GM21360 (cell line): Measurements from ENCODE around the gene SH3GL1.
"Not testable (repeated sequence)": the region's sequence is repeated elsewhere in the genome, so short reads cannot be mapped to it uniquely, and the experiment has no call there.

Source experiments
- ATAC-seq: cut with Tn5 transposase; IDR thresholded peaks from one replicate; pipeline ENCODE4 v1.9.1; 2021; ENCODE audit warnings: mild to moderate bottlenecking, moderate library complexity; ENCODE audit not compliant: unreplicated experiment

SH3GL1 gene

DNA sequence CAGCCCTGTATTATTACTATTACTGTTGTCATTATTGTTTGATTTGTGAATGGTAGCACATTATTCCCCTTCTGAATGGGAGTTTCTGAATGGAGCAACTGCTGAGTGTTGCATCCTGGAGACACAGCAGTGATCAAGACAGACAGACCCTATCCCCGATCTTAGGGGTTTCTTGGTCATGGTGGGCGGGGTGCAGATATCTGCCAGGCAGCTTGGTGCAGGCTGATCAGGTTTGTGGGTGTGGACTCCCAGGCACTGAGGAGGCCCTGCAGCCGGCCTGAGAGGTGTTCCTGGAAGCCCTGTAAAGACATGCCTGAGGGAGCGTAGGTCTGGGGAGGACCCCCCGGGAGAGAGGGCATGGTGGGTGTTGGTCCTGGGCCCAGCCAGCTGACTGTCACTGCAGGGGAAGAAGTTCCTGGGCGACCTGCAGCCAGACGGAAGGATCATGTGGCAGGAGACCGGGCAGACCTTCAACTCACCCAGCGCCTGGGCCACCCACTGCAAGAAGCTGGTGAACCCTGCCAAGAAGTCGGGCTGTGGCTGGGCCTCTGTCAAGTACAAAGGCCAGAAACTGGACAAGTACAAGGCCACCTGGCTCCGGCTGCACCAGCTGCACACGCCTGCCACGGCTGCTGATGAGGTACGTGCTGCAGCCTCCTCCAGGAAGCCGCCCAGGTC, 54.9 kb downstream of the SH3GL1 start:
- no peak for ATAC-seq

DNA sequence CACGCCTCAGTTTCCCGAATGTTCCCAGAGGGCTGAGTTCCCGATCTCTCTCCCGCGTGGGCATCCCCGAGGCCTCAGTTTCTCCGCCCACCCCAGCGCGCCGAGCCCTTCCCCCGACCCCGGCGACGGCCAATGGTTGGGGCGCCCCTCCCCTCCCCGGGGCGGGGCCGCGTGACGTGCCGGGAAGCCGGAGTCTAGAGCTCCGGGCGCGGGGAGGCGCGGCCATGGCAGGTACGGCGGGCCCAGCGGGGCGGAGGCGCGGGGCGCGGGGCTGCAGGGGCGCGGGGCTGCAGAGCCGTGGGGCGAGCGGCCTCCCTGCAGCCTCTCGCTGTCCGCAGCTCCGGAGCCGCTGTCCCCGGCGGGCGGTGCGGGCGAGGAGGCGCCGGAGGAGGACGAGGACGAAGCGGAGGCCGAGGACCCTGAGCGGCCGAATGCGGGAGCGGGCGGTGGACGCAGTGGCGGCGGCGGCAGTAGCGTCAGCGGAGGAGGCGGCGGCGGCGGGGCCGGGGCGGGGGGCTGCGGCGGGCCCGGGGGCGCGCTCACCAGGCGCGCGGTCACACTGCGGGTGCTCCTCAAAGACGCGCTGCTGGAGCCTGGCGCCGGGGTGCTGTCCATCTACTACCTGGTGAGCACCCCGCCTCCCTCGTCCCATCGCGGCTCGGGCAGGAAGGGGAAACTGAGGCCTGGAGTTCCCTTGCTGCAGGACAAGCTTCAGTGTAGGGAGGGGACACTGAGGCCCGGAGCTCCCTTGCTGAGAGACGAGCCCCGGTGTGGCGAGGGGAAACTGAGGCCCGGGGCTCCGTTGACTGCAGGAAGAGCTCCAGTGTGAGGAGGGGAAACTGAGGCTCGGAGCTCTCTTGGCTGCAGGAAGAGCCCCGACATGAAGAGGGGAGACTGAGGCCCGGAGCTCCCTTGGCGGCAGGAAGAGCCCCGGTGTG, 56.7 kb downstream of the SH3GL1 start, which contains the start of gene MPND:
Gene MPND, plus strand, starts transcription at position 193 of the 938 bp plus-strand sequence. Its CDS starts 32 bp downstream, at position 225.
- ATAC-seq, result peak; percentile 49

DNA sequence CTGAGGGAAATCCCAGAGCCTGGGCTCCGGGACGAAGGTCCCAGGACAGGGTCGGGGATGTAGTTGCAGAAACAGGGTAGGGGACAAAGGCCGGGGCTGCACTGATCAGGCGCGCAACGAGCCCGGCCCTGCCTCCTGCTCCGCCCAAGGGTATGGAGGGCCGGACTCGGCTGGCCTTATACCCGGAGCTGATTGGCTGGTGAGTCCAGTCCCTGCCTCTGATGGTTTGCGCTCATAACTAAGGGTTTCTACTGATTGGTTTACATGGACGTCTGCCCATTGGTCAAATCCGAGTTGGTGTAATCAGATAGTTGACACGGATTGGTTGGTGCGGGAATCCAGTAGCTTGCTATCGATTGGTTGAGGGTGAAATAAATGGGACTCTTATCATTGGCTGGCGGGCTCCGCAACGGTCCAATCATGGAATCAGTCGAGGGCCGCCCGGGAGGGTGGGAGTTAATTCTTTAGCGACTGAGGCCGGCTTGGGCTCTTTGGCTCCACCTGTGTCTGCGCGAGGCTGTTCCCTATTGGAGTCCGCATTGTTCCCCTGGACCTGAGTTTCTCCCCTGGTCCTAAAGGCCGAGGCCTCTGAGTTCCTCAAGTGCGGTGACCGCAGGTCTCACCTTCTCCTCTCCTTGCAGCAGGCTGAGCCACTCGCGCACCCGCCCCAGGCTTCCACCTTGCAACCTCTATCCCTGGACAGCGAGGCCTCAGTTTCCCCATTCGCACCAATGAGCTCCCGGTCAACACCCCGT, 57.6 kb downstream of the SH3GL1 start:
- peak; percentile 81 for ATAC-seq

DNA sequence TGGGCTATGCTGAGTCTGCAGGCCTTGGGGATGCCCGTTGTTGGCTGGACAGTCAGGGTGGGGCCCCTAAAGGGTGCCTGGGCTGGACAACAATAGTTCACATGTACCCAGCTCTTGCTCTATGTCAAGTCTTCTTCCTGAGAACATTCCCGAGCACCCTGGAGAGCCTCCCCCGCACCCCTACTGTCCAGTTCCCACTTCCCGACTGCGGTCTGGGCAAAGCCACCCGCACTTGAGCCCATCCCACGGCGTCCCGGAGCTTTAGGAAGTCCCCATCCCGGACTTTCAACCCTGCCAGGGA, 58.1 kb downstream of the SH3GL1 start:
- ATAC-seq, result no peak

DNA sequence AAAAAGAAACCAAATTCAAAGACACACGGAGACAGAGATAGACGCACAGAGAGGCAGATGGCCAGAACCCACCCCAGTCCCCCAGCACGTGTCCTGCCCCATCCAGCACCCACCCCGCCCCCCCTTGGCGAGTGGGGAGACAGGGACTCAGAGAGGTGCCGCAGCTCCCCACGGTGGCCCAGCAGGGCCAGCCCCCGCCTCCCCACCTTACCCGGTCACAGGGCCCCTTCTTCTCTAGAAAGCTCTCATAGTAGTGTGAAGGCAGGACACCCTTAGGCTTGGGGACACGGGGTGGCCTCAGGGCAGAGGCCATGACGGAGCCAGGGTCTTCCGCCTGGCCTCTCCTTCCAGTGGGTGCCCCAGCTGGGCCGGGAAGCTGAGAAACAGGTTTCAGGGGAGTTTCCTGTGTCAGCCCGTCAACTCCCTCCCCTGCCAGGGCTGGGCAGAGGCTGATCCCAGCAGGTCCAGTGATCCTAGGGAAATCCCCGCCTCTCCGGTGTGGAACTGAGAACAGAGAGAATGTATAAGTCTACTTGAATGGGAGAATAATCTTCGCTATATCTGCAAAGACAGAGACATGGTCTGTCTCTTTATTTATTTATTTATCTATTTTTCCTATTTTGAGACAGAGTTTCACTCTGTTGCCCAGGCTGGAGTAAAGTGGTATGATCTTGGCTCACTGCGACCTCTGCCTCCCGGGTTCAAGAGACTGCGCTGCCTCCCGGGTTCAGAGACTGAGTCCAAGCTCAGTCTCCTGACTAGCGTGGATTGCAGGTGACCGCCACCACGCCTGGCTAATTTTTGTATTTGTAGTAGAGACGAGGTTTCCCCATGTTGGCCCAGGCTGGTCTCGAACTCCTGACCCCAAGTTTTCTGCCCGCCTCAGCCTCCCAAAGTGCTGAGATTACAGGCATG, 61.6 kb downstream of the SH3GL1 start, which contains the start of gene STAP2:
Gene STAP2, minus strand, starts transcription at position 387 of the 915 bp plus-strand sequence. Its CDS starts 74 bp downstream, at position 313.
- no peak for ATAC-seq

DNA sequence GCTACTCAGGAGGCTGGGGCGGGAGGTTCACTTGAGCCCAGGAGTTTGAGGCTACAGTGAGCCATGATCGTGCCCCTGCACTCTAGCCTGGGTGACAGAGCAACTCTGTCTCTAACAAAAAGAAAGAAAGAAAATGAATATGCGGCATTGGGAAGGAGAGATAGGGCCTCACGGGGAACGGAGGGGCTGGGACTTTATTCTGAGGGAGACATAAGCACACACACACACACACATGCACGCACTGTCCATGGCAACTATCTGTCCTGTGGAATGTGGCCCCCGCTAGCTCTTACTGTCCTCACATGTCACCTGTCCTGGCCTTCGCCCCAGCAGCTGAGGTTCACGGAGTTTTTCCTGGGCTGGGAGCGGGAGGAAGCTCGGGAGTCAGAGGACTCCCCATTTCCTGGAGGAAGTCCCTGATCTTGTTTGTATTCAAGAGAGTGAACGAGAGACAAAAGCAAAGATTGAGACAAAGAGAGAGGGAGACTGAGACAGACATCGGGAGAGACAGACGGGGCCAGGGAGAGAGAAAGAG, 62.4 kb downstream of the SH3GL1 start:
- ATAC-seq, result no peak

DNA sequence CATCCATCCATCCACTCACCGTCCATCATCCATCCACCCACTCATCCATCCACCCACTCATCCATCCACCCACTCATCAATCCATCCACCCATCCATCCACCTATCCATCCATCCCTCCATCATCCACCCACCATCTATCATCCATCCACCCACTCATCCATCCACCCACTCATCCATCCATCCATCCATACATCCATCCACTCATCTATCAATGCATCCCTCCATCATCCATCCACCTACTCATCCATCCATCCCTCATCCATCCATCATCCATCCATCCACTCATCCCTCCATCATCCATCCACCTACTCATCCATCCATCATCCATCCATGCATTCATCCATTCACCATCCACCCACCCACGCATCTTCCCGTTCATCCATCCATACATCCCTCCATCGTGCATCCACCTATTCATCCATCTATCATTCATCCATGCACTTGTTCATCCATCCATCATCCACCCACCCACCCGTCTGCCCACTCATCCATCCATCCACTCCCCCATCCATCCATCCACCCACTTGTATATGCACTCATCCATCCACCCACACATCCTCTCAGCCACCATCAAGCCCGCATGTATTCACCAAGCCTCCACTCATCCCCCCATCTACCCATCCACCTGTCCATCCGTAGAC, 65.3 kb downstream of the SH3GL1 start:
- ATAC-seq, result no peak

DNA sequence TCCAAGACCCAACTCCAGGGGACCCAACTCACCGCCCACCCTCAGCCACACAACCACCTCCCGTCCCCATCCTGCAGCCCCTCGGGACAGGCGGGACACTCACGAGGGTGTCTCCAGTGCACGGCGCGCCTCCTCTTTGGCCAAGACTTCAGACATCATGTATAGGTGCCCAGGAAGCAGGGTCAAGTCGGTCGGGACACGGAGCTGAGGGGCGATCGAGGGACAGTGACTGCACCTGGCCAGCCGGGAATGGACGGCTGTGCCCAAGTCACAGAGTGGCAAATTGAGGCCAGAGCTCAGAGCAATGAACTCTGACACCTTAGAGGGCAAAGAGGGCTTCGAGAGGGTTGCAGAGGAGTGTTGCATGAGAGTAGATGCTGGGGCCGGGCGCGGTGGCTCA, 70.5 kb downstream of the SH3GL1 start:
- ATAC-seq, result no peak

DNA sequence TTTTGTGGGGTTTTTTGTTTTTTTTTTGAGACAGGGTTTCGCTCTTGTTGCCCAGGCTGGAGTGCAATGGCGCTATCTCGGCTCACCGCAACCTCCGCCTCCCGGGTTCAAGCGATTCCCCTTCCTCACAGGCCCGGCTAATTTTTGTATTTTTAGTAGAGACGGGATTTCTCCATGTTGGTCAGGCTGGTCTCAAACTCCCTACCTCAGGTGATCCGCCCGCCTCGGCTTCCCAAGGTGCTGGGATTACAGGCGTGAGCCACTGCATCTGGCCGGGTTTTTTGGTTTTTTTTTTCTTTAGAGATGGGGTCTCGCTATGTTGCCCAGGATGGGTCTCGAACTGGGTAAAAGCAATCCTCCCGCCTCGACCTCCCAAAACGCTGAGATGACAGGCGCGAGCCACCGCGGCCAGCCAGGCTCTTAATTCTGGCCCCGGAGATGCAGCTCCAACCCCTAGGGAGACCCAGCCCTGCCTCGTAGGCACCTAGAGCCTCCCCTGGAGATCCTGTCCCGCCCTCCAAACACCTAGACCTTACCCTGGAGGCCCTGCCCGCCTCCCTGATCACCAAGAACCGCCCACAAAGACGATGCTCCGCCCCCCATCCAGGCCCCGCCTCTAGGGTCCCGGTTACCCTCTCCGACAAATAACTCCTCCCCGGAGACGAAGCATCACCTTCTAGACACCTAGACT, 71.2 kb downstream of the SH3GL1 start:
- ATAC-seq, result not testable (repeated sequence)

DNA sequence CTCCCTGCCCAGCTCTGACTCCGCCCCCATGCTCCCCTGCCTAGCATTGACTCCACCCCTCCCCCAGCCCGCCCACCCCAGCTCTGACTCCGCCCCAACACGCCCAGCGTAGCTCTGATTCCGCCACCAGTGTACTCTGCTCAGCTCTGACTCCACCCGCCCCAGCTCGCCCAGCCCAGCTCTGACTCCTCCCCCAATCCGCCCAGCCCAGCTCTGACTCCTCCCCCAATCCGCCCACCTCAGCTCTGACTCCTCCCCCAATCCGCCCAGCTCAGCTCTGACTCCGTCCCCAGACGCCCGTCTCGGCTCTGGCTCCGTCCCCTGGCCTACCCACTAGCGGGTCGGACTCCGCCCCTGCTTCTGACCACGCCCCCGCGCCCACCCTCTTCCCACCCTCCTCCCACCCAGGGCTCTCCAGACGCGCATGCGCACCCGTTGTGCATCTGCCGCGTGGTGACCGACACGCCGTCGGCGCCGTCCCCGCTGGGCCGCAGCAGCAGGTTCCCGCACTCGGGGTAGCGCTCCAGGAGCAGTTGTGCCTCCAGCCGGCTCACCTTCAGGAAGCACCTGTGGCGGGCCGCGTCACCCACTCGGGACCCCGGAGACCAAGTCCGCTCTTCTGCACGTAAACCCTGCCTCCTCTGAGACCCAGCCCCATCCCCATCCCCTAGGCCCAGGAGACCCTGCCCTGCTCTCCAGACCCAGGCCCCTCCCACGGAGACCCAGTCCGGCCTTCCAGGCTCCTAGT, 71.9 kb downstream of the SH3GL1 start:
- ATAC-seq, result peak; percentile 66

DNA sequence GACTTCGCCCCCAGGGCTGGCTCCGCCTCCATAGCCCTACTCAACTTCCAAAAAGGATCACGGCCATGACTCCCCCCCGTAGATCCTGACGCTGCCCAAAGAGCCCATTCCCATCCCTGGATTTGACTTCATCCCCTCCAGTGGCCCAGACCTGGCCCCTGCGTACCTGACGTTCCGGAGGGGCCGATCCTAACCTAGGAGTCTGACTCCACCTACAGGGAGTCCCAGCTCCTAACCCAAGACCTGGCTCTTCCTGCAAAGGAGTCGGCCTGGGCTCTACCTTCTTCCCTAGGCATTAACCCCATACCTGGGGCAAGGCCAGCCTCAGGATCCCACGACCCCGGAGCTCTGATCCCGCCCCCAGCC, 72.5 kb downstream of the SH3GL1 start:
- ATAC-seq, result no peak

DNA sequence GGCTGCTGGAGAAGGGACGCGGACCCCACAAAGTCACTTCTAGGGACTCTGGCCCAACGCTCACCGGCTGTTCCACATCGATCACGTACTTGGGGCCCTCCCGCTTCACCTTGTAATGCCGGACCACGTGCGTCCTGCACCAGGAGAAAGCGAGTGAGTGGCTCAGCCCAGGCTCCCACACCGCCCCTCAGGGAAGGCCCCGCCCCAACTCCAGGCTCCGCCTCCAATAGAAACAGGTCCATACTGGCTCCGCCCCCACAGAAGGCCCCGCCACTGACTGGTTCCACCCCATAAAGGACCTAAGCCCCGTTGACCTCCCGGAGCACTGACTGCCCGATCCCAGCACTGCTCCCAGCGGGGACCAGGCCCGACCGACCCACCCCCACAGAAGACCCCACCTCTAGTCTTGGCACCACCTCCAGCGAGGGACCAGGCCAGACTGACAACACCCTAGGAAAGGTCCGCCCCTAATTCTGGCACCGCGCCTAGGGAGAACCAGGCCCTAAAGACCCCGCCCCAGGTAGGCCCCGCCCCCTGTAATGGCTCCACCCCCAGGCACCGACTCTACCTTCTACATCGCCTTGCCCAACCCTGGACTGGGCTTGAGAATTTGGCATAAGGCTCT, 73.0 kb downstream of the SH3GL1 start:
- ATAC-seq, result no peak

DNA sequence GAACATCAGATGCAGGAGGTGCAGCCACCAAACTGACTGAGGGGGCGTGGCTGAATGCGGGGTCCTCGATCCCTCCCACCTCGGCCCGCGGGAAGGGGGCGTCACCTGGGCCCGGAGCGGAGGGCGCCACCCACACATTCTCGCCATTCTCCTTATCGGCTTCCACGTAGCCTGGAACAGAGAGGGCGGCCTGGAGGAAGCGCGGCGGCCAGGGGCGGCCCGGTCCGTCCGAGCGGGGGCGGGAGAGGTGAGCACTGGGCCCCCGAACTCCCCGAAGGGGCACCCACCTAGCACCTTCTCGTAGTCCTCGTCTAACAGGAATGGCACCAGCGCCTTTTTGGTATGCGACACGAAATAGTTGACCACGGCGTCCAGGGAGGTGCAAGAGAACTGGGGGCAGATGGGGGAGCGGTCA, 73.5 kb downstream of the SH3GL1 start:
- no peak for ATAC-seq

DNA sequence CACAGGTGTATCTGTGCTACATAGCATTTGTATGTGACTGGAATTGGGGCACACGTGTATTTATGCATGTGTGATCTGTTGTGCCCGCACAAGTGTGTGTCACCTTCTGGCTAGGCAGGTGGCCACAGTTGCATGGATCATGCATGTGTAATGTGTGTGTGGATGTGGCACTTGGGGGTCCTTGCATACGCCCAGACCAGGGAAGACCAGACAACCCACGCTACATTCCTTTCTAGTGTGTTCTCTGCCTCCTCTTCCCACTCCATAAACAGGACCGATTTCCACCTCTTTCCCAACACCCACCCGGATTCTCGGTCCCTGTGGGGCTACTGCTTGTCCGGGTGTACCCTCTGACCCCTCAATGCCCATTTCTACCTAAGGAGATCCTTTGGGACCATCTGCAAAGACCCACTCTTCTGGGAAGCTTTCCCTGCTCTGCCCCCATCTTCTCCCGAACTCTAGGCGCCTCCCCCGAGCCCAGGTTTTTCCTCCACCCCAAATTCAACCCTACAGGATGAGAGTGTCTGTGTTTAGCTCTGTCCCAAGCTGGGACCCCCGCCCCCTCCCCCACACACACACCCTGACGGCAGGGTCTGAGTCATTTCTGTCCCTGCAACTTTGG, 74.0 kb downstream of the SH3GL1 start:
- ATAC-seq, result no peak

DNA sequence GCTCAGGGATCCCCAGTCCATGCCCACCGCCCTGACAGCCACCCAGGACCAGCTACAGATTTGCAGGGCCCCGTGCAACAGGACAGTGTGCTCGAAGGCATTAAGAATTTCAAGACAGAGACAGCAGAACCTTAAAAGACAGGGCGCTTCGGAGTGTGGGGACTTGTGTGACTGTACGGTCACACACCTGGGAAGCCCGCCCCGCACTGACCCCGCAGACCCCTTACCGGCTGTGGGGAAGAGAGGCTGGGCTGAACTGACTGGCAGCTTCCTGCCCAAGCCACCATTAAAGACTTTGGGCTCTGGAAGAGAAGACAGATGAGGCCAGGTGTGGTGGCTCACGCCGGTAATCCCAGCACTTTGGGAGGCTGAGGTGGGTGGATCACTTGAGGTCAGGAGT, 76.1 kb downstream of the SH3GL1 start:
- ATAC-seq, result no peak

DNA sequence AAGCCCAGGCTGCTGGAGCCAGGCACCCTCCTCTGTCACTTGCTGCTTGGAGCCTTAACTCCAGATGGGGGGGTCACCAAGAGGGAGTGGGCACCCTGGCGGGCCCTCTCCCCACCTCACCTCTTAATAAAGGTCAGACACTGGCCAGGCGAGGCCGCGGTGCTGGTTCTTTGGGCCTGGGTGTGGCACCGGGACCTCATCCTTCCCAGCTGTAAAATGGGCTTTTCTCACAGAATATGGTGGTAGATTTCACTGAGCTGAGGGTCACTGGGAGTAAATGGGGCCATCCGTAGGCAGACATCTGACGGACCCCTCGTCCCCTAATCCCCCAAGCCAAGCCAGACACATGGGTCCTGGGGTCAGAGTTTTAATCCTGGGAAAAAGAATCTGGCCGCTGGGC, 76.7 kb downstream of the SH3GL1 start:
- ATAC-seq, result no peak

DNA sequence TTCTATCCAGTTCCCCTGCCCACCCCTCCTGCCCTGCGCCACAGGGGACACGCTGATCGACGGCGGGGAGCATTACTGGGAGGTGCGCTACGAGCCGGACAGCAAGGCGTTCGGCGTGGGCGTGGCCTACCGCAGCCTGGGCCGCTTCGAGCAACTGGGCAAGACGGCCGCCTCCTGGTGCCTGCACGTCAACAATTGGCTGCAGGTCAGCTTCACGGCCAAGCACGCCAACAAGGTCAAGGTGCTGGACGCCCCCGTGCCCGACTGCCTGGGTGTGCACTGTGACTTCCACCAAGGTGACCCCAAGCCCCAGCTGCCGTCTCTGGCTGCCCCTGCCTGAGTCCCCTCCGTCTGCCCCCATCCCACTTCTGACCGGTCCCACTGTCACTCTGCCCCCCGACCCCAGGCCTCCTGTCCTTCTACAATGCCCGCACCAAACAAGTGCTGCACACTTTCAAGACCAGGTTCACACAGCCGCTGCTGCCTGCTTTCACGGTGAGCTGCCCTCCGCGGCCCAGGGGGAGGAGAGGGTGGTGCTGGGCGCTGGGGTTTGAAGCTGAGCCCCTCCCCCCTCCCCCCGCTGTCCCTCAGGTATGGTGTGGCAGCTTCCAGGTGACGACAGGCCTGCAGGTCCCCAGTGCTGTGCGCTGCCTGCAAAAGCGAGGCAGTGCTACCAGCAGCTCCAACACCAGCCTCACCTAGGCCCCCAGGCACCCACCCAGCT, 77.2 kb downstream of the SH3GL1 start:
- ATAC-seq, result no peak
